HEK293 (cell line): ENCODE data around the gene HTT-AS.

Experiments used
- CTCF ChIA-PET: fragments of 350-600 bp; formaldehyde crosslinking; extraction: SDS; loops from one replicate; lab custom pipeline; 2021; ENCODE audit warnings: antibody characterized with exemption; lab: Yijun Ruan, JAX
- POLR2A ChIA-PET: fragments of 300-600 bp; formaldehyde crosslinking; extraction: SDS; loops from one replicate; lab custom pipeline; 2020; ENCODE audit warnings: antibody characterized with exemption, inconsistent platforms; lab: Yijun Ruan, JAX
- H3K27ac ChIP-seq: fragments of 200-500 bp; sonication (Bioruptor generic); 2 replicates; pipeline ENCODE4 v1.5.1; 2014; ENCODE audit warnings: low read depth, low read length, control low read depth, inconsistent platforms; ENCODE audit errors: extremely low read depth
- H3K36me3 ChIP-seq, 2 experiments: fragments of 200-500 bp in 1 of 2; sonication (Bioruptor generic) in 1 of 2; 1 replicate in 1 of 2; 2 replicates in 1 of 2; pipeline ENCODE4 v1.5.1; 2014 to 2017; ENCODE audit warnings: inconsistent platforms in 2 of 2, low read length in 2 of 2; ENCODE audit not compliant: control insufficient read depth in 2 of 2, insufficient read depth in 1 of 2
- H3K4me1 ChIP-seq: fragments of 200-500 bp; sonication (Bioruptor generic); 2 replicates; pipeline ENCODE4 v1.5.1; 2014; ENCODE audit warnings: mild to moderate bottlenecking, low read length, inconsistent platforms; ENCODE audit not compliant: control insufficient read depth, insufficient read depth
- H3K4me3 ChIP-seq: 2 replicates; pipeline ENCODE4 v1.5.1; 2011; ENCODE audit warnings: low read depth, mild to moderate bottlenecking, control low read depth, low read length, moderate library complexity
- H3K9me3 ChIP-seq: fragments of 200-500 bp; sonication (Bioruptor generic); 2 replicates; pipeline ENCODE4 v1.5.1; 2014; ENCODE audit warnings: low read depth, low read length, inconsistent platforms; ENCODE audit not compliant: control insufficient read depth, insufficient read depth
- INSM2 ChIP-seq: fragments of 450-650 bp; formaldehyde crosslinking; IDR thresholded peaks from 2 replicates; pipeline ENCODE4 v1.5.1; 2016; ENCODE audit warnings: missing biosample characterization, missing genetic modification characterization
- PRDM2 ChIP-seq: fragments of 450-650 bp; formaldehyde crosslinking; IDR thresholded peaks from 2 replicates; pipeline ENCODE4 v1.5.1; 2016; ENCODE audit warnings: missing biosample characterization, missing genetic modification characterization, borderline replicate concordance
- PRDM4 ChIP-seq: fragments of 450-650 bp; formaldehyde crosslinking; IDR thresholded peaks from 2 replicates; pipeline ENCODE4 v1.5.1; 2017; ENCODE audit warnings: missing biosample characterization, missing genetic modification characterization
- RBAK ChIP-seq: fragments of 450-650 bp; formaldehyde crosslinking; IDR thresholded peaks from 2 replicates; pipeline ENCODE4 v1.5.1; 2016; ENCODE audit warnings: missing biosample characterization, missing genetic modification characterization
- ZBTB10 ChIP-seq: fragments of 450-650 bp; formaldehyde crosslinking; IDR thresholded peaks from 2 replicates; pipeline ENCODE4 v1.5.1; 2016; ENCODE audit warnings: missing biosample characterization, missing genetic modification characterization
- ZNF157 ChIP-seq: fragments of 450-650 bp; formaldehyde crosslinking; IDR thresholded peaks from 2 replicates; pipeline ENCODE4 v1.5.1; 2016; ENCODE audit warnings: missing biosample characterization, missing genetic modification characterization
- ZNF239 ChIP-seq: fragments of 450-650 bp; formaldehyde crosslinking; IDR thresholded peaks from 2 replicates; pipeline ENCODE4 v1.5.1; 2016; ENCODE audit warnings: missing biosample characterization, missing genetic modification characterization
- ZNF335 ChIP-seq: fragments of 450-650 bp; formaldehyde crosslinking; conservative IDR thresholded peaks from 2 replicates; pipeline ENCODE4 v1.5.1; 2016; ENCODE audit warnings: missing biosample characterization, missing genetic modification characterization
- ZNF391 ChIP-seq: fragments of 450-650 bp; formaldehyde crosslinking; IDR thresholded peaks from 2 replicates; pipeline ENCODE4 v1.5.1; 2016; ENCODE audit warnings: low read depth, missing biosample characterization, missing genetic modification characterization, borderline replicate concordance
- ZNF624 ChIP-seq: fragments of 450-650 bp; formaldehyde crosslinking; IDR thresholded peaks from 2 replicates; pipeline ENCODE4 v1.5.1; 2017; ENCODE audit warnings: missing biosample characterization, missing genetic modification characterization
- ZNF629 ChIP-seq: fragments of 450-650 bp; formaldehyde crosslinking; IDR thresholded peaks from 2 replicates; pipeline ENCODE4 v1.5.1; 2017; ENCODE audit warnings: missing biosample characterization, missing genetic modification characterization
- ZNF776 ChIP-seq: fragments of 450-650 bp; formaldehyde crosslinking; IDR thresholded peaks from 2 replicates; pipeline ENCODE4 v1.5.0; 2017; ENCODE audit warnings: missing biosample characterization, missing genetic modification characterization, borderline replicate concordance
- TF ChIP-seq, protein P1 (sequence below): fragments of 450-650 bp; formaldehyde crosslinking; IDR thresholded peaks from 2 replicates; pipeline ENCODE4 v1.5.1; 2016; ENCODE audit warnings: missing biosample characterization, missing genetic modification characterization
- TF ChIP-seq, protein P2 (sequence below): fragments of 450-650 bp; formaldehyde crosslinking; IDR thresholded peaks from 2 replicates; pipeline ENCODE4 v1.5.1; 2016; ENCODE audit warnings: missing biosample characterization, missing genetic modification characterization

Gene HTT-AS

GRCh38 chr4:3107271-3107670, 32.9 kb upstream of the HTT-AS start:
- ChIA-PET POLR2A (no interaction called here), CTCF (interaction anchor here (0.6 to 2.6 kb wide), 32 partner anchors 8 to 723 kb away, joined by 3 to 23 read pairs (median 4); partner anchors contain the start of gene HGFAC)
- Histone ChIP-seq H3K4me3 (no peak overlapping the region), H3K4me1 (no peaks in the 10 kb centered on the region), H3K36me3 (peaks cover 8 to 79% of the 10 kb centered on the region in 2 experiments), H3K9me3 (no peaks in the 10 kb centered on the region), H3K27ac (no peak overlapping the region)
- TF ChIP-seq ZNF157 (tag by site-specific recombination) (no peak), INSM2 (tag by site-specific recombination) (no peak), ZNF776 (tag by site-specific recombination) (no peak), ZNF239 (tag by site-specific recombination) (no peak), ZNF624 (tag by site-specific recombination) (no peak), ZNF335 (tag by site-specific recombination) (no peak)
- TF ChIP-seq, protein P1, sequence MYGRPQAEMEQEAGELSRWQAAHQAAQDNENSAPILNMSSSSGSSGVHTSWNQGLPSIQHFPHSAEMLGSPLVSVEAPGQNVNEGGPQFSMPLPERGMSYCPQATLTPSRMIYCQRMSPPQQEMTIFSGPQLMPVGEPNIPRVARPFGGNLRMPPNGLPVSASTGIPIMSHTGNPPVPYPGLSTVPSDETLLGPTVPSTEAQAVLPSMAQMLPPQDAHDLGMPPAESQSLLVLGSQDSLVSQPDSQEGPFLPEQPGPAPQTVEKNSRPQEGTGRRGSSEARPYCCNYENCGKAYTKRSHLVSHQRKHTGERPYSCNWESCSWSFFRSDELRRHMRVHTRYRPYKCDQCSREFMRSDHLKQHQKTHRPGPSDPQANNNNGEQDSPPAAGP (tag by site-specific recombination) = no peak

DNA sequence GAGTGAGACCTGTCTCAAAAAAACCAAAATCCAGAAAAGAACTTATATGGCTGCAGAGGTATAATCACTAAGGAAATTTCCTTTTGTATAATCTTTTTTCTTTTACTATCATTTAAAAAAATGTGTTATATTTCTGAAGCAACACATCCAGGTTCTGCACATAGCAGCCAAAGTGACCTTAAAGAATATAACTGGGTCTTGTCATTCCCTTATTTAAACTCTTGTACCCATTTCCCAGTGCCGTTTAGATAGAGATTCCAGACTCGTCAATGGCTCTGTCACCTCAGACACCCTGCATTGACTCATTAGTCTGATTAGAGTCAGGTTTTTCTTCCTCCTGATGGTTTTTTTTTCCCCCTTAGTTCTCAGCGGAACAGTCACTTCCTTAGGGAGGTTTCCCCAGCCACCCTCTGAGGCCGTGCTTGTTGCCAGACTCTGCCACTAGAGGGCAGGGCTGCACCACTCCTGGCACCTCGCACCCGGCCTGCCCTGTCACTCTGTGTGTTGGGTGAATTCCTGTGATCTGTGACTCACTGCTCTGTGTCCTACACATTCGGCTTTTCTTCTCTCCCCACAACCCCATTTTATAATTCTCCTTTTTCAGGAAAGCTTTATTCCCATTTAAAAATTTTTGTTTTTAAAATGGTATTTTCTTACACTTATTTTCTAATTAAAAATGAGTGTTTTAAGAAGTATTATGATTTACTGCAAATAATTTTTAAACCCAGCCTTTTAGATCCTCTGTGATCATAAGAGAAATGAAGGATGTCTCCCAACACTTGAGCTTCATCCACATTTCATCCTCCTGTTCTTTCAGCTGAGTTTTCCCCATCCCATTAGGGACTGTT, 32.2 kb upstream of the HTT-AS start:
- Histone ChIP-seq H3K4me3 (no peak overlapping the region), H3K9me3 (no peaks in the 10 kb centered on the region), H3K4me1 (no peaks in the 10 kb centered on the region), H3K27ac (no peak overlapping the region), H3K36me3 (peaks cover 8 to 79% of the 10 kb centered on the region in 2 experiments)
- ChIA-PET CTCF (interaction anchor here (0.6 to 2.6 kb wide), 31 partner anchors 8 to 724 kb away, joined by 3 to 23 read pairs (median 4); partner anchors contain the start of gene HGFAC), POLR2A (no interaction called here)
- TF ChIP-seq PRDM4 (0 out of 2 replicates have a peak, but pooled peaks have one; percentile 11), ZNF391 (no peak), PRDM2 (tag by site-specific recombination) (no peak), ZNF629 (0 out of 2 replicates have a peak, but pooled peaks have one; percentile 14), ZNF776 (tag by site-specific recombination) (no peak), RBAK (tag by site-specific recombination) (no peak), ZBTB10 (no peak)
- TF ChIP-seq, protein P2, sequence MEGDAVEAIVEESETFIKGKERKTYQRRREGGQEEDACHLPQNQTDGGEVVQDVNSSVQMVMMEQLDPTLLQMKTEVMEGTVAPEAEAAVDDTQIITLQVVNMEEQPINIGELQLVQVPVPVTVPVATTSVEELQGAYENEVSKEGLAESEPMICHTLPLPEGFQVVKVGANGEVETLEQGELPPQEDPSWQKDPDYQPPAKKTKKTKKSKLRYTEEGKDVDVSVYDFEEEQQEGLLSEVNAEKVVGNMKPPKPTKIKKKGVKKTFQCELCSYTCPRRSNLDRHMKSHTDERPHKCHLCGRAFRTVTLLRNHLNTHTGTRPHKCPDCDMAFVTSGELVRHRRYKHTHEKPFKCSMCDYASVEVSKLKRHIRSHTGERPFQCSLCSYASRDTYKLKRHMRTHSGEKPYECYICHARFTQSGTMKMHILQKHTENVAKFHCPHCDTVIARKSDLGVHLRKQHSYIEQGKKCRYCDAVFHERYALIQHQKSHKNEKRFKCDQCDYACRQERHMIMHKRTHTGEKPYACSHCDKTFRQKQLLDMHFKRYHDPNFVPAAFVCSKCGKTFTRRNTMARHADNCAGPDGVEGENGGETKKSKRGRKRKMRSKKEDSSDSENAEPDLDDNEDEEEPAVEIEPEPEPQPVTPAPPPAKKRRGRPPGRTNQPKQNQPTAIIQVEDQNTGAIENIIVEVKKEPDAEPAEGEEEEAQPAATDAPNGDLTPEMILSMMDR (tag by site-specific recombination) = peak; percentile 81
- TF ChIP-seq, protein P1 (tag by site-specific recombination) = 0 out of 2 replicates have a peak, but pooled peaks have one; percentile 16
